Neural progenitor cell (in vitro differentiated cells): ENCODE data around the gene C22orf39. TPM values are rescaled to one million over a fixed set of nuclear protein-coding genes. Genes with fewer than 3 reads are reported as not detected.

Source experiments
- DNase-seq: peaks from one replicate; pipeline ENCODE4 v3.0.0-alpha.2; 2016; ENCODE audit warnings: low spot score
- H2AFZ ChIP-seq: fragments of 200-600 bp; sonication (generic); replicated peaks from 2 replicates; pipeline ENCODE4 v1.6.1; 2016; ENCODE audit warnings: antibody characterized with exemption
- H3F3A ChIP-seq: fragments of 200-600 bp; sonication (generic); 2 replicates; pipeline ENCODE4 v1.6.1; 2016; ENCODE audit warnings: antibody characterized with exemption, low read depth
- H3K27ac ChIP-seq: fragments of 200-600 bp; sonication (generic); 2 replicates; pipeline ENCODE4 v1.5.1; 2016; ENCODE audit warnings: mild to moderate bottlenecking
- H3K27me3 ChIP-seq: fragments of 200-600 bp; sonication (generic); 2 replicates; pipeline ENCODE4 v1.6.1; 2016; ENCODE audit warnings: mild to moderate bottlenecking, moderate library complexity
- H3K36me3 ChIP-seq: fragments of 200-600 bp; sonication (generic); 2 replicates; pipeline ENCODE4 v1.5.1; 2016
- H3K4me1 ChIP-seq: fragments of 200-600 bp; sonication (generic); 2 replicates; pipeline ENCODE4 v1.6.1; 2016; ENCODE audit warnings: mixed run types
- H3K4me2 ChIP-seq: fragments of 200-600 bp; sonication (generic); 2 replicates; pipeline ENCODE4 v1.6.1; 2016
- H3K4me3 ChIP-seq: fragments of 200-600 bp; sonication (generic); 2 replicates; pipeline ENCODE4 v1.5.1; 2016
- H3K79me2 ChIP-seq: fragments of 200-600 bp; sonication (generic); 2 replicates; pipeline ENCODE4 v1.6.1; 2016; ENCODE audit warnings: low read depth
- H3K9ac ChIP-seq: fragments of 200-600 bp; sonication (generic); 2 replicates; pipeline ENCODE4 v1.6.1; 2016
- H3K9me3 ChIP-seq: fragments of 200-600 bp; sonication (generic); 2 replicates; pipeline ENCODE4 v1.5.1; 2016; ENCODE audit warnings: low read depth
- H4K20me1 ChIP-seq: fragments of 200-600 bp; sonication (generic); 2 replicates; pipeline ENCODE4 v1.6.1; 2016; ENCODE audit warnings: low read depth
- H3K27ac Mint-ChIP-seq: 3 replicates; pipeline ENCODE4 v1.8.0; 2021; ENCODE audit warnings: mixed read lengths
- H3K27me3 Mint-ChIP-seq: 2 replicates; pipeline ENCODE4 v1.8.0; 2022; ENCODE audit warnings: low read depth, mild to moderate bottlenecking, inconsistent platforms, moderate library complexity, mixed read lengths; ENCODE audit not compliant: insufficient read depth
- H3K36me3 Mint-ChIP-seq: 3 replicates; pipeline ENCODE4 v1.8.0; 2021; ENCODE audit warnings: mixed read lengths
- H3K4me1 Mint-ChIP-seq: 3 replicates; pipeline ENCODE4 v1.8.0; 2021; ENCODE audit warnings: mixed read lengths
- H3K4me3 Mint-ChIP-seq: 3 replicates; pipeline ENCODE4 v1.8.0; 2021; ENCODE audit warnings: mild to moderate bottlenecking, moderate library complexity, mixed read lengths
- H3K9me3 Mint-ChIP-seq: 3 replicates; pipeline ENCODE4 v1.8.0; 2020; ENCODE audit warnings: mixed read lengths
- EZH2 ChIP-seq: fragments of 200-600 bp; sonication (generic); IDR thresholded peaks from 2 replicates; pipeline ENCODE4 v1.6.1; 2017; ENCODE audit warnings: antibody characterized with exemption, mild to moderate bottlenecking, moderate library complexity
- EZH2phosphoT487 ChIP-seq: fragments of 200-600 bp; sonication (generic); IDR thresholded peaks from 2 replicates; pipeline ENCODE4 v1.6.1; 2017; ENCODE audit warnings: antibody characterized with exemption
- total RNA-seq: library from RNA; depleted of rRNA; stranded (reverse); fragments of >200 nt; gene quantifications from 2 replicates; pipeline ENCODE4 v1.2.3, GENCODE V29; 2015; ENCODE audit warnings: low replicate concordance
- TF ChIP-seq, protein P1 (sequence below): fragments of 200-600 bp; sonication (generic); IDR thresholded peaks from 2 replicates; pipeline ENCODE4 v1.5.1; 2017; ENCODE audit warnings: antibody characterized with exemption, mild to moderate bottlenecking

The C22orf39 gene
- total RNA-seq, 1 donor from 2014 or later: 49.5 TPM

- Mint-ChIP-seq H3K36me3 (peaks cover 13% of the 10 kb centered on the region), H3K9me3 (no peaks in the 10 kb centered on the region)
- H3K9ac ChIP-seq: peak within 1 kb of the TSS; percentile 64
Measured at GRCh38 chr22:19432133-19432851, 15.2 kb downstream of the C22orf39 start, which contains the start of gene MRPL40. Gene MRPL40, plus strand, starts transcription at chr22:19432545. Its CDS starts 10 bp downstream, at chr22:19432555.

DNA sequence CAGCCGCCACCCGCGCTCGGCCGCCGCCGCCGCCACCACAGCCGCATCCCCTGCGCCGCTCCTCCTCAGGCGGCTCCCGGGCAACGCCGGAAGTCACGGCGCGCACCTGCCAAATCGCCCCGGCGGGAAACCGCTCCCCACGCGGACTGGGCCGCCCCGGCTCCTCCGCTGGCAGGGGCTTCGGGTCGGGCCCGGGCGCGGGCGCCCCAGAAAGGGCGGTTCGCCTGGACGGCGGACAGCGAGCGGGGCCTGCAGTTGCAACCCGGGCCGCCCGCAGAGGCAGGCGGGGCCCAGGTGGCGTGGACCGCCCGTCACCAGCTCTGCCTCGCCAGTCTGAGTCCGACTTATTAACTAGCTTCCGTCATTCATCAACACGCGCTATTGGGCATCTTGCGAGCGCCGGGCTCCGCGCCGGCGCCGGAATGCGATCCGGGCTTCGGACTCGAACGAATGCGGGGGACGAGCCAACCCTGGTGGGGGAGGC is 15.8 kb downstream of the C22orf39 start, which contains the start of gene HIRA:
HIRA (minus strand) TSS at position 85 of the 484 bp plus-strand sequence. CDS start 257 bp downstream, outside the sequence.
- peak within 1 kb of the TSS; percentile 66 for H3K27ac Mint-ChIP-seq
- H3K27me3 Mint-ChIP-seq: no peaks in the 10 kb centered on the region
- Histone ChIP-seq H3K4me3 (peak within 1 kb of the TSS; percentile 66), H3K4me1 (peaks cover 18% of the 10 kb centered on the region), H3K9me3 (no peaks in the 10 kb centered on the region), H4K20me1 (peaks cover 41% of the 10 kb centered on the region), H3K9ac (peak within 1 kb of the TSS; percentile 74), H3K27me3 (no peaks in the 10 kb centered on the region), H3K36me3 (no peaks in the 10 kb centered on the region), H2AFZ (peak within 1 kb of the TSS; percentile 81), H3K79me2 (peaks cover 51% of the 10 kb centered on the region), H3F3A (peaks cover 29% of the 10 kb centered on the region), H3K4me2 (peak within 1 kb of the TSS; percentile 95), H3K27ac (peak within 1 kb of the TSS; percentile 78)
- H3K4me1 Mint-ChIP-seq: peaks cover 31% of the 10 kb centered on the region
- peak; percentile 88 for DNase-seq
- peaks cover 18% of the 10 kb centered on the region for H3K36me3 Mint-ChIP-seq
- peak within 1 kb of the TSS; percentile 91 for H3K4me3 Mint-ChIP-seq
- no peaks in the 10 kb centered on the region for H3K9me3 Mint-ChIP-seq
- no peak for TF ChIP-seq EZH2phosphoT487
- no peak for TF ChIP-seq EZH2
- TF ChIP-seq, protein P1, sequence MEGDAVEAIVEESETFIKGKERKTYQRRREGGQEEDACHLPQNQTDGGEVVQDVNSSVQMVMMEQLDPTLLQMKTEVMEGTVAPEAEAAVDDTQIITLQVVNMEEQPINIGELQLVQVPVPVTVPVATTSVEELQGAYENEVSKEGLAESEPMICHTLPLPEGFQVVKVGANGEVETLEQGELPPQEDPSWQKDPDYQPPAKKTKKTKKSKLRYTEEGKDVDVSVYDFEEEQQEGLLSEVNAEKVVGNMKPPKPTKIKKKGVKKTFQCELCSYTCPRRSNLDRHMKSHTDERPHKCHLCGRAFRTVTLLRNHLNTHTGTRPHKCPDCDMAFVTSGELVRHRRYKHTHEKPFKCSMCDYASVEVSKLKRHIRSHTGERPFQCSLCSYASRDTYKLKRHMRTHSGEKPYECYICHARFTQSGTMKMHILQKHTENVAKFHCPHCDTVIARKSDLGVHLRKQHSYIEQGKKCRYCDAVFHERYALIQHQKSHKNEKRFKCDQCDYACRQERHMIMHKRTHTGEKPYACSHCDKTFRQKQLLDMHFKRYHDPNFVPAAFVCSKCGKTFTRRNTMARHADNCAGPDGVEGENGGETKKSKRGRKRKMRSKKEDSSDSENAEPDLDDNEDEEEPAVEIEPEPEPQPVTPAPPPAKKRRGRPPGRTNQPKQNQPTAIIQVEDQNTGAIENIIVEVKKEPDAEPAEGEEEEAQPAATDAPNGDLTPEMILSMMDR: no peak

More at GRCh38 chr22:19432133-19432851, 15.2 kb downstream of the C22orf39 start, which contains the start of gene MRPL40:
- Histone ChIP-seq H3K27me3 (no peaks in the 10 kb centered on the region), H3K9me3 (no peaks in the 10 kb centered on the region), H3K36me3 (no peaks in the 10 kb centered on the region), H4K20me1 (peaks cover 35% of the 10 kb centered on the region), H2AFZ (peak within 1 kb of the TSS; percentile 81), H3K4me3 (peak within 1 kb of the TSS; percentile 66), H3K4me2 (peak within 1 kb of the TSS; percentile 95), H3K4me1 (peaks cover 18% of the 10 kb centered on the region), H3F3A (peaks cover 29% of the 10 kb centered on the region), H3K27ac (peak within 1 kb of the TSS; percentile 78), H3K79me2 (peaks cover 45% of the 10 kb centered on the region)
- peak; percentile 89 for DNase-seq
- H3K27me3 Mint-ChIP-seq: peaks cover 2% of the 10 kb centered on the region
- H3K27ac Mint-ChIP-seq: peak within 1 kb of the TSS; percentile 66
- H3K4me3 Mint-ChIP-seq: peak within 1 kb of the TSS; percentile 91
- TF ChIP-seq, protein P1: peak; percentile 0
- no peak for TF ChIP-seq EZH2
- no peak for TF ChIP-seq EZH2phosphoT487
- H3K4me1 Mint-ChIP-seq: peaks cover 31% of the 10 kb centered on the region

GRCh38 chr22:19430890-19431541 is 16.5 kb downstream of the C22orf39 start:
- H4K20me1 ChIP-seq: peaks cover 47% of the 10 kb centered on the region
- H3K79me2 ChIP-seq: peaks cover 58% of the 10 kb centered on the region
- H3K27ac Mint-ChIP-seq: no peak overlapping the region

More at GRCh38 chr22:19430890-19431541, 16.5 kb downstream of the C22orf39 start:
- Histone ChIP-seq H3K9me3 (no peaks in the 10 kb centered on the region), H3K27me3 (no peaks in the 10 kb centered on the region), H3K9ac (peak overlapping the region; percentile 74), H3K4me2 (peak overlapping the region; percentile 95), H3K4me3 (peak overlapping the region; percentile 66), H3K36me3 (no peaks in the 10 kb centered on the region), H3F3A (peaks cover 29% of the 10 kb centered on the region), H3K27ac (peak overlapping the region; percentile 42), H2AFZ (no peak overlapping the region), H3K4me1 (peaks cover 18% of the 10 kb centered on the region)
- TF ChIP-seq, protein P1: peak; percentile 57
- TF ChIP-seq EZH2 (no peak), EZH2phosphoT487 (peak; percentile 6)
- no peaks in the 10 kb centered on the region for H3K27me3 Mint-ChIP-seq
- H3K4me1 Mint-ChIP-seq: peaks cover 31% of the 10 kb centered on the region
- peaks cover 17% of the 10 kb centered on the region for H3K36me3 Mint-ChIP-seq
- H3K9me3 Mint-ChIP-seq: no peaks in the 10 kb centered on the region
- peak overlapping the region; percentile 91 for H3K4me3 Mint-ChIP-seq
- DNase-seq: peak; percentile 72
